Spleen (tissue), 11 donors: ENCODE measurements around the gene C5. TPM values are rescaled to one million over a fixed set of nuclear protein-coding genes. Genes with fewer than 3 reads are reported as not detected.

ENCODE experiments used
- DNase-seq: peaks from one replicate; pipeline ENCODE4 v3.0.0-alpha.2; 2020
- H3K27ac ChIP-seq, 8 donors: fragments of 200-600 bp; sonication (generic) in 7 of 8; 1 replicate in 4 of 8; 2 replicates in 4 of 8; pipeline versions ENCODE4 v1.5.0 to v1.8.0; 2016 to 2021; ENCODE audit warnings: inconsistent platforms in 4 of 8, mild to moderate bottlenecking in 4 of 8, moderate library complexity in 1 of 8
- H3K27me3 ChIP-seq, 7 donors: fragments of 200-600 bp; sonication (generic) in 6 of 7; replicated peaks in 1 of 7; 1 replicate in 4 of 7; 2 replicates in 3 of 7; pipeline versions ENCODE4 v1.5.0 to v1.8.0; 2016 to 2021; ENCODE audit warnings: inconsistent platforms in 3 of 7, mild to moderate bottlenecking in 1 of 7
- H3K36me3 ChIP-seq, 6 donors: fragments of 200-600 bp; sonication (generic) in 5 of 6; 1 replicate in 4 of 6; 2 replicates in 2 of 6; pipeline versions ENCODE4 v1.5.0 to v1.8.0; 2016 to 2021; ENCODE audit warnings: inconsistent platforms in 2 of 6
- H3K4me1 ChIP-seq, 6 donors: fragments of 200-600 bp; sonication (generic) in 5 of 6; 1 replicate in 3 of 6; 2 replicates in 3 of 6; pipeline versions ENCODE4 v1.5.0 to v1.8.0; 2016 to 2021; ENCODE audit warnings: inconsistent platforms in 3 of 6
- H3K4me3 ChIP-seq, 8 donors: fragments of 200-600 bp; sonication (generic) in 7 of 8; 1 replicate in 4 of 8; 2 replicates in 4 of 8; pipeline versions ENCODE4 v1.5.0 to v1.8.0; 2016 to 2021; ENCODE audit warnings: inconsistent platforms in 4 of 8, mild to moderate bottlenecking in 4 of 8, moderate library complexity in 2 of 8
- H3K9me3 ChIP-seq, 8 donors: fragments of 200-600 bp; sonication (generic) in 7 of 8; 1 replicate in 4 of 8; 2 replicates in 4 of 8; pipeline versions ENCODE4 v1.5.0 to v1.8.0; 2016 to 2021; ENCODE audit warnings: inconsistent platforms in 4 of 8
- CTCF ChIP-seq, 11 experiments: fragments of 200-600 bp in 7 of 11; fragments of 450-650 bp in 4 of 11; sonication (generic) in 4 of 11; IDR thresholded peaks in 8 of 11; conservative IDR thresholded peaks in 3 of 11; 1 replicate in 7 of 11; 2 replicates in 4 of 11; pipeline versions ENCODE4 v1.4.0 to v1.8.0; 2016 to 2021; ENCODE audit warnings: antibody characterized with exemption in 11 of 11, inconsistent platforms in 4 of 11, mild to moderate bottlenecking in 1 of 11
- POLR2A ChIP-seq, 3 donors: fragments of 450-650 bp; IDR thresholded peaks; one replicate each; pipeline ENCODE4 v1.5.1; 2017; ENCODE audit warnings: antibody characterized with exemption in 3 of 3, mild to moderate bottlenecking in 1 of 3
- POLR2AphosphoS5 ChIP-seq, 3 donors: sonication (generic); formaldehyde crosslinking; IDR thresholded peaks; one replicate each; pipeline ENCODE4 v1.5.1; 2017; ENCODE audit warnings: antibody characterized with exemption in 3 of 3
- WGBS, 5 donors: extraction: QIAGEN DNeasy Blood & Tissue Kit in 3 of 5; methylation state at CpG; one replicate each; pipeline versions ENCODE4 v1.1.5 to v1.1.7; 2013 to 2018; 5-methylcytosine and 5-hydroxymethylcytosine counted together
- intact Hi-C: fragments of 100-400 bp; cut with DNase I; formaldehyde crosslinking; loops from one replicate; pipeline ENCODE4 v1.15.0; 2023; ENCODE audit warnings: low total_unique reads
- polyA plus RNA-seq, 3 donors: library from polyadenylated mRNA; stranded (reverse); fragments of 200-250 nt; gene quantifications; one replicate each; pipeline ENCODE4 v1.2.1, GENCODE V29; 2013
- total RNA-seq, 7 donors: library from RNA; depleted of rRNA in 3 of 7; stranded (reverse); fragments of >200 nt in 3 of 7; fragmentation: NEBNext Ultra II Directional in 4 of 7; extraction: Animal tissue kit (Norgen Biotek cat#: 25700) in 4 of 7; gene quantifications; one replicate each; pipeline versions ENCODE4 v1.1.0 to v1.2.1, GENCODE V29; 2016 to 2021
- donor health status: healthy with polysubstance abuse.
- donor health status: DM: no; HTN: no; CAD: no; lungs with moderate emphysema.
- donor health status: DM: no; HTN: no; CAD: no.
- donor health status: Bipolar disorder and iron deficiency.
- donor health status: healthy.
- donor health status: DM: no; HTN: no; CAD: no.
- donor health status: DM: yes; HTN: yes; CAD: no.

C5 gene
- total and polyA plus RNA-seq, 10 donors = 1.2 to 10.4 (median 2.9) TPM

DNA sequence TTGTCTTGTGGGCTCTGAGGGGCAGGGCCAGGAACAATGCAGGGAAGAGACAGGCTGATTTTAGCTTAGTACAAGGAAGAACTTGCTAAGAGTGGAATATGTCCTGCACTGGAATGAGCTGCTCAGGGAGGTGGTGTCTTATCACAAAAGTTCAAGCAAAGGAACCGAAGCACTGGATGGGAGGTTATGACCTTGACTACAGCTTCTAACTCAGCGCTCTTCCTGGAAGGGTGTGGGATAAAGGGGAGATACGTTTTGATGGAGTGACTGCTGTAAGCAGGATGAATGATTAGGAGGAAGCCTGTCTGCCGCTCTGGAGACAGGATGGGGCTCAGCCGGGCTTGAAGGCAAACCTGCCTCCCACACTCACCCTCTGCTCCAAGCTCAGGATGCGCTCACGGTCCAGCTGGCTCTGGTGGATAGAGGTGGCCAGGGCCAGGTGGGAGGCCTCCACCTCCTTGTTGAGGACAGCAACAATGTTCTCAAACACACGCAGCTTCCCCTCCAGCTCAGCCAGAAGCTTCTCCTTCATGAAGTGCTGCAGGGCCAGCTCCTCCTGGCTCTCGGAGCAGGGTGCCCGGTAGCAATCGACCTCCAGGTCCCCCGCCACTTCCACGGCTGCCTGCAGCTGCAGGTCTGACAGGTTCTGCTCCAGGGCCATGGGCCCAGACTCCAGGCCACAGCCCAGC lies 137.0 kb downstream of the C5 start:
- H3K9me3 ChIP-seq = peaks cover 0 to 3% (median 0%) of the 10 kb centered on the region in 8 donors
- H3K4me1 ChIP-seq = peaks cover 0 to 75% (median 34%) of the 10 kb centered on the region in 6 donors
- no peak overlapping the region for H3K4me3 ChIP-seq
- no peak for DNase-seq
- no peaks in the 10 kb centered on the region for H3K27me3 ChIP-seq
- WGBS, 5 donors = 71 to 94% (median 79%) methylated on average over 7 to 13 of the region's 13 CpGs
- H3K36me3 ChIP-seq = peaks cover 0 to 81% (median 37%) of the 10 kb centered on the region in 6 donors
- no peak overlapping the region for H3K27ac ChIP-seq
- TF ChIP-seq POLR2AphosphoS5 (IDR thresholded peaks at IDR 0.05) = no peak
- TF ChIP-seq CTCF (IDR thresholded peaks at IDR 0.05 in 8 of 11, conservative IDR thresholded peaks at IDR 0.05 in 3 of 11) = no peak
- no peak for TF ChIP-seq POLR2A (IDR thresholded peaks at IDR 0.05)
- intact Hi-C loops = no loop called here

DNA sequence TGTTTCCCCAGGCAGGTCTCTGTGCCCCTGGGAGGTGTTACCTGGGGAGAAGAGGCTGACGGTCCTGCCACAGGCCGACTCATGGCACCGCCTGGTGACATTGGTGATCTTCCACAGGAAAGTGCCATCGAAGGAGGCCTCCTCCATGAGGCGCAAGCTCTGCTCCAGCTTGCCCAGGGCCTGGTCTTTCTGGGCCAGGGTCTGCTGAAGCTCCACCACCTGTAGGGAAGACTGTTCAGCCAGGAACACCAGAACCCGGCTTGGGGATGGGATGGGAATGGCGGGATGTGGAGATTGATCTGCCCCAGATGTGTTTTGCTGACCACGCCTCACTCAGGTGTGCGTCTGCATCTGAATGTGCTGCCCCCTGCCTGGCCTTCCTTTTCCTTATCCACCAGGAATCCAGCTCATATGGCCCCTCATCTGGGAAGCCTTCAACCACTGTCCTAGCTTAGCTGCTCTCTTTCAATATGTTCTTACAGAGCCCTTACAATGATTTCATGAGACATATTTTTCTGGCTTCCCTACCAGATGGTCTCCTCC lies 138.7 kb downstream of the C5 start:
- peaks cover 0 to 79% (median 37%) of the 10 kb centered on the region in 6 donors for H3K36me3 ChIP-seq
- peak overlapping the region in 2 of 8 donors; percentile 65 to 81 for H3K27ac ChIP-seq
- no peaks in the 10 kb centered on the region for H3K9me3 ChIP-seq
- no peak overlapping the region for H3K4me3 ChIP-seq
- 91 to 96% (median 94%) methylated on average over 6 to 9 of the region's 9 CpGs for WGBS, 5 donors
- H3K4me1 ChIP-seq = peaks cover 0 to 68% (median 26%) of the 10 kb centered on the region in 6 donors
- no peak for DNase-seq
- intact Hi-C loops = no loop called here
- TF ChIP-seq CTCF (IDR thresholded peaks at IDR 0.05 in 8 of 11, conservative IDR thresholded peaks at IDR 0.05 in 3 of 11) (no peak), POLR2AphosphoS5 (IDR thresholded peaks at IDR 0.05) (no peak), POLR2A (IDR thresholded peaks at IDR 0.05) (no peak)
- H3K27me3 ChIP-seq = no peaks in the 10 kb centered on the region

GRCh38 chr9:120910643-120911042 lies 139.4 kb downstream of the C5 start:
- H3K4me1 ChIP-seq = peaks cover 0 to 68% (median 19%) of the 10 kb centered on the region in 6 donors
- H3K27ac ChIP-seq = peak overlapping the region in 2 of 8 donors; percentile 65 to 81
- no peaks in the 10 kb centered on the region for H3K9me3 ChIP-seq
- DNase-seq = no peak
- TF ChIP-seq POLR2AphosphoS5 (IDR thresholded peaks at IDR 0.05) = no peak
- intact Hi-C loops = no loop called here
- H3K36me3 ChIP-seq = peaks cover 0 to 79% (median 37%) of the 10 kb centered on the region in 6 donors
- no peaks in the 10 kb centered on the region for H3K27me3 ChIP-seq
- no peak overlapping the region for H3K4me3 ChIP-seq
- WGBS, 5 donors = 83 to 92% (median 91%) methylated on average over 3 of the region's 3 CpGs

DNA sequence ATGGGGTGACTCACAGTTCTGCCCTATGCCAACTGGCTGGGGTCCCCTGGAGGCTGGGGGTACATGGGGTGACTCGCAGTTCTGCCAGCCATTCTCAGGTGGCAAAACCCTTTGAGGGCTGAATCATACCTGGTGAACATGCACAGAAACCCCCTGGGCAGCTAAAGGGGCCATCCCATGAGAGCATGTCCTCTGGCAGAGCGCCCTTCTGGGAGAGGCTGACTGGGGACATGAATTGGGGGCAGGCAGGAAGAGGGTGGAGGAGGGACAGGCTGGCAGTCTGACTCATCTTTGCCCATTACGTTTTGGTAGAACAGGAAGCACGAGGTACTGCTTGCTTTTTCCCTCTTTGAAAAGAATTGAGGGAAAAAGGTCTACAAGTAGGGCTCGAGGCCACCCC lies 140.2 kb downstream of the C5 start:
- 38 to 47% (median 44%) methylated on average over 5 of the region's 5 CpGs for WGBS, 5 donors
- no peaks in the 10 kb centered on the region for H3K9me3 ChIP-seq
- H3K36me3 ChIP-seq = peaks cover 0 to 85% (median 37%) of the 10 kb centered on the region in 6 donors
- no peaks in the 10 kb centered on the region for H3K27me3 ChIP-seq
- peaks cover 0 to 68% (median 21%) of the 10 kb centered on the region in 6 donors for H3K4me1 ChIP-seq
- intact Hi-C loops = no loop called here
- no peak overlapping the region for H3K4me3 ChIP-seq
- TF ChIP-seq CTCF (IDR thresholded peaks at IDR 0.05 in 8 of 11, conservative IDR thresholded peaks at IDR 0.05 in 3 of 11) = no peak
- peak in 1 of 3 donors; percentile 26 for TF ChIP-seq POLR2AphosphoS5 (IDR thresholded peaks at IDR 0.05)
- no peak for TF ChIP-seq POLR2A (IDR thresholded peaks at IDR 0.05)
- peak overlapping the region in 6 of 8 donors; percentile 34 to 81 (median 60) for H3K27ac ChIP-seq
- no peak for DNase-seq
